H1 (cell line): ENCODE data around the gene CHI3L1. TPM values are rescaled to one million over a fixed set of nuclear protein-coding genes. Genes with fewer than 3 reads are reported as not detected.
A peak's percentile ranks its signal among the peaks of the same experiment; 100 is the strongest.

ENCODE experiments used
- CTCF ChIA-PET: fragments of 300-600 bp; sonication (Branson Sonifier 250); formaldehyde crosslinking; loops from one replicate; lab custom pipeline; 2021; ENCODE audit not compliant: partially characterized antibody; lab: Charles Lee
- POLR2A ChIA-PET: fragments of 300-600 bp; sonication (Branson Sonifier 250); formaldehyde crosslinking; loops from one replicate; lab custom pipeline; 2021; ENCODE audit warnings: inconsistent platforms; ENCODE audit not compliant: partially characterized antibody; lab: Charles Lee
- DNase-seq, 2 experiments: peaks; one replicate each; pipeline versions ENCODE4 v3.0.0 to v3.0.0-alpha.2; 2010 to 2022; ENCODE audit warnings: low spot score in 2 of 2, low read depth in 1 of 2, mixed read lengths in 1 of 2
- FAIRE-seq: peaks from 2 replicates; lab custom pipeline; 2011; peaks lifted over from hg19 to GRCh38; lab: Jason Lieb, UNC
- H2AFZ ChIP-seq: 2 replicates; pipeline ENCODE4 v1.8.1; 2012; ENCODE audit warnings: low read length, inconsistent platforms
- H2AK5ac ChIP-seq: 2 replicates; pipeline ENCODE4 v1.6.1; 2013; ENCODE audit warnings: low read depth, low read length
- H2BK120ac ChIP-seq: replicated peaks from 2 replicates; pipeline ENCODE3; 2013; ENCODE audit warnings: low read depth, low read length, inconsistent platforms
- H2BK12ac ChIP-seq: 2 replicates; pipeline ENCODE4 v1.6.1; 2013; ENCODE audit warnings: low read depth, low read length
- H2BK15ac ChIP-seq: 2 replicates; pipeline ENCODE4 v1.6.1; 2013; ENCODE audit warnings: low read length
- H2BK20ac ChIP-seq: 2 replicates; pipeline ENCODE4 v1.6.1; 2013; ENCODE audit warnings: low read length
- H2BK5ac ChIP-seq: 2 replicates; pipeline ENCODE4 v1.6.1; 2013; ENCODE audit warnings: low read depth, low read length
- H3K14ac ChIP-seq: 2 replicates; pipeline ENCODE4 v1.6.1; 2013; ENCODE audit warnings: inconsistent platforms; ENCODE audit not compliant: insufficient read length
- H3K18ac ChIP-seq: 2 replicates; pipeline ENCODE4 v1.6.1; 2013; ENCODE audit warnings: low read length; ENCODE audit errors: extremely low read depth
- H3K23ac ChIP-seq: 2 replicates; pipeline ENCODE4 v1.6.1; 2013; ENCODE audit warnings: inconsistent platforms; ENCODE audit not compliant: insufficient read length
- H3K23me2 ChIP-seq: 2 replicates; pipeline ENCODE4 v1.6.1; 2013; ENCODE audit warnings: low read depth, low read length
- H3K27ac ChIP-seq: 2 replicates; pipeline ENCODE4 v1.6.1; 2011; ENCODE audit warnings: low read depth, low read length, inconsistent platforms
- H3K27me3 ChIP-seq, 4 experiments: replicated peaks in 1 of 4; 1 replicate in 1 of 4; 2 replicates in 3 of 4; pipeline versions ENCODE4 v1.6.1 to v1.8.1; 2011 to 2013; ENCODE audit warnings: low read length in 3 of 4, mild to moderate bottlenecking in 3 of 4, inconsistent platforms in 2 of 4, mixed read lengths in 2 of 4, moderate library complexity in 1 of 4; ENCODE audit not compliant: control insufficient read depth in 3 of 4, insufficient read depth in 3 of 4; ENCODE audit errors: extremely low read depth in 1 of 4
- H3K36me3 ChIP-seq, 4 experiments: 2 replicates each; pipeline versions ENCODE4 v1.6.1 to v1.8.1; 2011 to 2013; ENCODE audit warnings: mild to moderate bottlenecking in 4 of 4, low read length in 3 of 4, moderate library complexity in 2 of 4, control low read depth in 1 of 4, inconsistent platforms in 1 of 4; ENCODE audit not compliant: insufficient read depth in 4 of 4, control insufficient read depth in 2 of 4
- H3K4ac ChIP-seq: replicated peaks from 2 replicates; pipeline ENCODE3; 2013; ENCODE audit warnings: low read length, low read depth, mixed read lengths, inconsistent platforms; ENCODE audit not compliant: insufficient read length
- H3K4me1 ChIP-seq, 4 experiments: replicated peaks in 1 of 4; 1 replicate in 1 of 4; 2 replicates in 3 of 4; pipeline versions ENCODE4 v1.6.1 to v1.8.1; 2011 to 2013; ENCODE audit warnings: low read length in 3 of 4, inconsistent platforms in 2 of 4, mixed read lengths in 1 of 4; ENCODE audit not compliant: insufficient read depth in 4 of 4, control insufficient read depth in 3 of 4
- H3K4me2 ChIP-seq, 2 experiments: 2 replicates each; pipeline versions ENCODE4 v1.6.1 to v1.8.1; 2011 to 2013; ENCODE audit warnings: low read depth in 2 of 2, low read length in 2 of 2, control low read depth in 1 of 2, inconsistent platforms in 1 of 2, mild to moderate bottlenecking in 1 of 2; ENCODE audit not compliant: insufficient read depth in 1 of 2
- H3K4me3 ChIP-seq, 4 experiments: fragments of 200-600, 300-600 bp in 1 of 4; sonication (generic), shearing (Covaris generic), sonication (Bioruptor Twin) in 1 of 4; 2 replicates each; pipeline versions ENCODE4 v1.5.1 to v1.8.1; 2011 to 2016; ENCODE audit warnings: low read length in 4 of 4, low read depth in 3 of 4, control low read depth in 2 of 4, inconsistent platforms in 2 of 4, mild to moderate bottlenecking in 2 of 4, mixed read lengths in 1 of 4, moderate library complexity in 1 of 4; ENCODE audit not compliant: insufficient read depth in 2 of 4; ENCODE audit errors: extremely low read depth in 1 of 4
- H3K56ac ChIP-seq: replicated peaks from 2 replicates; pipeline ENCODE3; 2013; ENCODE audit warnings: low read depth, mild to moderate bottlenecking, mixed read lengths, low read length, inconsistent platforms; ENCODE audit not compliant: insufficient read length
- H3K79me1 ChIP-seq: 2 replicates; pipeline ENCODE4 v1.6.1; 2013; ENCODE audit warnings: low read depth, low read length, control low read depth
- H3K79me2 ChIP-seq, 2 experiments: 2 replicates each; pipeline versions ENCODE4 v1.6.1 to v1.8.1; 2012 to 2013; ENCODE audit warnings: low read length in 2 of 2, mild to moderate bottlenecking in 2 of 2, inconsistent platforms in 1 of 2; ENCODE audit not compliant: insufficient read depth in 2 of 2, control insufficient read depth in 1 of 2
- H3K9ac ChIP-seq, 4 experiments: replicated peaks in 1 of 4; 1 replicate in 1 of 4; 2 replicates in 3 of 4; pipeline versions ENCODE4 v1.6.1 to v1.8.1; 2011 to 2013; ENCODE audit warnings: low read depth in 3 of 4, low read length in 3 of 4, control low read depth in 2 of 4, mild to moderate bottlenecking in 2 of 4, moderate library complexity in 2 of 4, inconsistent platforms in 1 of 4; ENCODE audit errors: extremely low read depth in 1 of 4
- H3K9me3 ChIP-seq, 2 experiments: 2 replicates each; pipeline versions ENCODE4 v1.6.1 to v1.8.1; 2012 to 2013; ENCODE audit warnings: mild to moderate bottlenecking in 2 of 2, moderate library complexity in 2 of 2, control low read depth in 1 of 2, inconsistent platforms in 1 of 2, low read depth in 1 of 2, low read length in 1 of 2, mixed read lengths in 1 of 2; ENCODE audit not compliant: insufficient read depth in 2 of 2
- H4K20me1 ChIP-seq, 2 experiments: replicated peaks in 1 of 2; 2 replicates each; pipeline versions ENCODE3 to v1.8.1; 2011 to 2013; ENCODE audit warnings: inconsistent platforms in 2 of 2, low read length in 2 of 2, mild to moderate bottlenecking in 1 of 2; ENCODE audit not compliant: insufficient read depth in 2 of 2, control insufficient read depth in 1 of 2
- H4K5ac ChIP-seq: 2 replicates; pipeline ENCODE4 v1.6.1; 2013; ENCODE audit warnings: low read length, low read depth, mixed read lengths, inconsistent platforms; ENCODE audit not compliant: insufficient read length
- H4K8ac ChIP-seq: 2 replicates; pipeline ENCODE4 v1.8.0; 2013; ENCODE audit warnings: mild to moderate bottlenecking, moderate library complexity, low read length, inconsistent platforms; ENCODE audit not compliant: insufficient read depth; ENCODE audit errors: extremely low read depth
- H4K91ac ChIP-seq: replicated peaks from 2 replicates; pipeline ENCODE3; 2013; ENCODE audit warnings: low read length, mixed read lengths, inconsistent platforms; ENCODE audit not compliant: insufficient read length
- ATF3 ChIP-seq: IDR thresholded peaks from 2 replicates; pipeline ENCODE4 v1.6.1; 2011; ENCODE audit warnings: low read depth, mild to moderate bottlenecking, low read length; ENCODE audit not compliant: insufficient read depth
- BACH1 ChIP-seq: IDR thresholded peaks from 2 replicates; pipeline ENCODE4 v1.6.1; 2012; ENCODE audit warnings: low read length, improper control_type of control experiment
- BRCA1 ChIP-seq: IDR thresholded peaks from 2 replicates; pipeline ENCODE4 v1.6.1; 2012; ENCODE audit warnings: low read depth, low read length, improper control_type of control experiment
- CBX5 ChIP-seq: fragments of 300-800, 300-1000 bp; sonication (generic); IDR thresholded peaks from 2 replicates; pipeline ENCODE4 v1.7.1; 2016; ENCODE audit warnings: antibody characterized with exemption, low read length, low read depth
- POLR2A ChIP-seq, 2 experiments: IDR thresholded peaks; 1 replicate in 1 of 2; 2 replicates in 1 of 2; pipeline ENCODE4 v1.6.1; 2011; ENCODE audit warnings: low read depth in 2 of 2, low read length in 2 of 2, mild to moderate bottlenecking in 2 of 2; ENCODE audit errors: control extremely low read depth in 1 of 2
- SIN3A ChIP-seq, 2 experiments: IDR thresholded peaks in 1 of 2; conservative IDR thresholded peaks in 1 of 2; 2 replicates each; pipeline ENCODE4 v1.6.1; 2011 to 2012; ENCODE audit warnings: low read length in 2 of 2, improper control_type of control experiment in 1 of 2, low read depth in 1 of 2, mild to moderate bottlenecking in 1 of 2
- SP2 ChIP-seq: IDR thresholded peaks from 2 replicates; pipeline ENCODE4 v1.6.1; 2012; ENCODE audit warnings: mild to moderate bottlenecking, low read length, inconsistent platforms
- SP4 ChIP-seq: IDR thresholded peaks from 2 replicates; pipeline ENCODE4 v1.6.1; 2012; ENCODE audit warnings: low read length, inconsistent platforms
- TCF12 ChIP-seq: IDR thresholded peaks from 2 replicates; pipeline ENCODE4 v1.6.1; 2011; ENCODE audit warnings: low read depth, mild to moderate bottlenecking, low read length
- WGBS, 2 experiments: shearing (Covaris generic) in 1 of 2; methylation state at CpG; one replicate each; pipeline versions ENCODE4 v1.1.6 to v1.1.7; 2013 to 2015; ENCODE audit warnings: low lambda C conversion rate in 2 of 2, mixed read lengths in 2 of 2, inconsistent platforms in 1 of 2, low coverage in 1 of 2, missing lambda C conversion rate in 1 of 2; ENCODE audit not compliant: insufficient replicate concordance in 2 of 2, insufficient coverage in 1 of 2, insufficient read length in 1 of 2; ENCODE audit errors: extremely low coverage in 1 of 2, missing lambda C conversion rate in 1 of 2; 5-methylcytosine and 5-hydroxymethylcytosine counted together
- polyA plus RNA-seq, 7 experiments: library from polyadenylated mRNA; depleted of rRNA in 3 of 7; stranded (reverse) in 5 of 7; unstranded in 2 of 7; fragments of >200 nt in 5 of 7; fragments of 200-250 nt in 2 of 7; gene quantifications; 1 replicate in 5 of 7; 2 replicates in 1 of 7; 4 replicates in 1 of 7; pipeline versions ENCODE4 v1.2.1 to v1.2.3, GENCODE V29; 2011 to 2013; ENCODE audit warnings: missing spikeins in 2 of 7, mixed read lengths in 2 of 7
- total RNA-seq: library from RNA; stranded (reverse); fragmentation: NEBNext Ultra II Directional; extraction: Animal tissue kit (Norgen Biotek cat#: 25700); gene quantifications from 2 replicates; pipeline ENCODE4 v1.2.1, GENCODE V29; 2021
- TF ChIP-seq, protein P1 (sequence below), 3 experiments: IDR thresholded peaks; 1 replicate in 2 of 3; 2 replicates in 1 of 3; pipeline versions ENCODE4 v1.5.1 to v1.6.1; 2011; ENCODE audit warnings: low read length in 3 of 3, mild to moderate bottlenecking in 3 of 3, inconsistent platforms in 2 of 3, low read depth in 1 of 3, moderate library complexity in 1 of 3; ENCODE audit not compliant: insufficient read depth in 1 of 3; ENCODE audit errors: control extremely low read depth in 1 of 3

Gene CHI3L1
- total and polyA plus RNA-seq, 2 of the 8 experiments (the other 6 are each of a cell fraction or from before 2014, with no cell fraction given) = 1.0 TPM; not detected in 1

DNA sequence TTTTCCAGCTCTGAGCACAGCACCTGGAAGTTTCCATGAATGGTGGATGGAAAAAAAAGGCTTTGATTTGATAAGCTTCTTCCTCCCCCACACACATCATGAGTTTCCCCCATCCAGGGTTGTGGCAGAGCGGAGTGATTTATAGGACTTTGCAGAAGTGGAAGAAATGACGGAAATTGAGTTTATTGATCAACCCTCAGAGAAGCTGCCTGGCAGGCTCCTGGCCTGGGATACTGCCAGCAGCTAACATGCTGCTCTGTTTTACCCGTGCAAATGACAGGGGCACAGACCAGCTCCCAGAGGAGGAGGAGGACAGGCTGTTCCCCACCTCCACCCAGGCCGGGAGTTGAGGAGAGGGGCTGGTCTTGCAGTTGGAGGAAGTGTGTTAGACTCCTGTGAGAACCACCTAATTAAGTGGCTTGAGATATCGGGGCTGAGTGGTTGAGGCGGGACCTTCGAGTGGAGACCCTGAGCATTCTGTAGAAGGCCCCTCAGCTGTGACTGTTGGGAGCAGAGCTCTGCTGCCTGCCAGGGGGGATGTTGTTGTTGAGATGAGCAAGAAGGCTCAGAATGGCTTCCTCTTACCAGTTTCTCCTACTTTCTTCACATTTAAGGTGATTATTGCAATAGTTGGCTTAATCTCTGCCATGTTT is 37.2 kb downstream of the CHI3L1 start:
- Histone ChIP-seq H3K27ac (no peak overlapping the region), H2AFZ (no peak overlapping the region), H4K20me1 (no peaks in the 10 kb centered on the region), H3K27me3 (no peaks in the 10 kb centered on the region), H4K5ac (no peak overlapping the region), H2BK5ac (peak overlapping the region; percentile 46; the same call in 1 of the 2 replicates), H3K18ac (no peak overlapping the region), H3K4ac (no peak overlapping the region), H3K23me2 (no peaks in the 10 kb centered on the region), H3K79me2 (no peaks in the 10 kb centered on the region), H3K56ac (no peak overlapping the region), H3K4me2 (no peak overlapping the region), H3K14ac (no peak overlapping the region), H3K9ac (no peak overlapping the region), H3K79me1 (no peaks in the 10 kb centered on the region), H2BK12ac (0 out of 2 replicates have a peak overlapping the region, but pooled peaks have one; percentile 42), H4K8ac (no peak overlapping the region), H2BK120ac (no peak overlapping the region), H3K23ac (no peak overlapping the region), H2AK5ac (no peak overlapping the region), H3K36me3 (no peaks in the 10 kb centered on the region), H2BK15ac (peak overlapping the region; percentile 88; the same call in 1 of the 2 replicates), H3K4me3 (no peak overlapping the region), H3K4me1 (peaks cover 13 to 51% (median 26%) of the 10 kb centered on the region in 4 experiments), H4K91ac (no peak overlapping the region), H2BK20ac (0 out of 2 replicates have a peak overlapping the region, but pooled peaks have one; percentile 49), H3K9me3 (no peaks in the 10 kb centered on the region)
- no peak for FAIRE-seq
- DNase-seq = no peak
- ChIA-PET CTCF (interaction anchor here (0.8 to 49.1 kb wide), 11 partner anchors 10 to 119 kb away, joined by 3 to 1071 read pairs (median 15); partner anchors contain the start of genes ADORA1, MYBPH, MYOG and PPFIA4), POLR2A (interaction anchor here (2.4 kb wide), 1 partner anchor 21 kb away, joined by 8 read pairs; no protein-coding TSS in a partner anchor)
- 93% methylated on average over 7 of the region's 7 CpGs; no CpG with 5 or more reads in 1 of the 2 experiments for WGBS, 2 experiments
- TF ChIP-seq SP4 = no peak
- TF ChIP-seq TCF12 = no peak
- TF ChIP-seq, protein P1, sequence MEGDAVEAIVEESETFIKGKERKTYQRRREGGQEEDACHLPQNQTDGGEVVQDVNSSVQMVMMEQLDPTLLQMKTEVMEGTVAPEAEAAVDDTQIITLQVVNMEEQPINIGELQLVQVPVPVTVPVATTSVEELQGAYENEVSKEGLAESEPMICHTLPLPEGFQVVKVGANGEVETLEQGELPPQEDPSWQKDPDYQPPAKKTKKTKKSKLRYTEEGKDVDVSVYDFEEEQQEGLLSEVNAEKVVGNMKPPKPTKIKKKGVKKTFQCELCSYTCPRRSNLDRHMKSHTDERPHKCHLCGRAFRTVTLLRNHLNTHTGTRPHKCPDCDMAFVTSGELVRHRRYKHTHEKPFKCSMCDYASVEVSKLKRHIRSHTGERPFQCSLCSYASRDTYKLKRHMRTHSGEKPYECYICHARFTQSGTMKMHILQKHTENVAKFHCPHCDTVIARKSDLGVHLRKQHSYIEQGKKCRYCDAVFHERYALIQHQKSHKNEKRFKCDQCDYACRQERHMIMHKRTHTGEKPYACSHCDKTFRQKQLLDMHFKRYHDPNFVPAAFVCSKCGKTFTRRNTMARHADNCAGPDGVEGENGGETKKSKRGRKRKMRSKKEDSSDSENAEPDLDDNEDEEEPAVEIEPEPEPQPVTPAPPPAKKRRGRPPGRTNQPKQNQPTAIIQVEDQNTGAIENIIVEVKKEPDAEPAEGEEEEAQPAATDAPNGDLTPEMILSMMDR (IDR thresholded peaks at IDR 0.05; ENCODE audit: control extremely low read depth in 1 of 3, insufficient read depth in 1 of 3, low read depth in 1 of 3, low read length in 3 of 3) = no peak
- TF ChIP-seq ATF3 = no peak
- no peak for TF ChIP-seq POLR2A (IDR thresholded peaks at IDR 0.05; ENCODE audit: control extremely low read depth in 1 of 2, low read depth in 2 of 2, low read length in 2 of 2)
- TF ChIP-seq SP2 = no peak
- no peak for TF ChIP-seq BACH1
- no peak for TF ChIP-seq SIN3A (conservative IDR thresholded peaks at IDR 0.05 in 1 of 2, IDR thresholded peaks at IDR 0.05 in 1 of 2; ENCODE audit: low read depth in 1 of 2, low read length in 2 of 2)
- no peak for TF ChIP-seq BRCA1
- TF ChIP-seq CBX5 = no peak
